HG02840 (cell line): ENCODE results near the gene SLC4A1.

ENCODE experiments used
- ATAC-seq: cut with Tn5 transposase; IDR thresholded peaks from one replicate; pipeline ENCODE4 v1.9.1; 2021; ENCODE audit warnings: mild to moderate bottlenecking, moderate library complexity, moderate number of reproducible peaks; ENCODE audit not compliant: unreplicated experiment, low FRiP score

The SLC4A1 gene

DNA sequence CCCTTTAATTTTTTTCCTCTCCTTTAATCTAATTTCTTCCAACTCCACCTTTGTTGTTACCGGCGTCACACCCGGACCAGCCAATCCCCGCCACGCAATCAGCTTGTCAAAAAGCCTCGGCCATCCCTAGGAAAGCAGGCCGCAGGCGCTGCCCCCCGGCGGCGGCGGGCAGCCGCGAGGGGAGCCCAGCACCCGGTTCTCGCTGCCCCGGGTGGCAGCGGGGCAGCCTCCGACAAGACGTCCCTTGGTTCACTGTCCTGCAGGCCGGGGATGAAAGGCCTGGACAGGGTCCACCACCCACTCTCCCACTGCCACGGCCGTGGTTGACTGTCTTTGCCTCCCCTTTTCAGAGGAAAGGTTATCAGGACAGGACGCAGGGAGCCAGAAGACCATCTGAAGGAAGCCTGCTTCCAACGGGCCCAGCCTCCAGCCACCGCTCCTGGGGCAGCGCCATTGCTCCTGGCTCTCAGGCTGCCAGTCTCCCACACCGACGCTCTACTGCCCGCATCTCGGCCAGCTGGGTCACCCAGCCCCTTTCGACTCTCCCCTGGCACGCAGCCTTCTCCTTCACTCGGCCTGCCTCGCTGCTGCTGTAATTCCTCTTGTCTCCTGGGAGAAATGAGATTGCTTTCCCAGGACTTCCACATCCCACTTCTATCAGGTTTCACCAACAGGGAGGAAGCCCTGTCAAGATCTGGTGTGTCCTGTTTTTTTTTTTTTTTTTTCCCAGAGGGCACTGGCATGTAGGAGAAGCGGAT is 45.6 kb downstream of the SLC4A1 start:
- ATAC-seq: no peak

DNA sequence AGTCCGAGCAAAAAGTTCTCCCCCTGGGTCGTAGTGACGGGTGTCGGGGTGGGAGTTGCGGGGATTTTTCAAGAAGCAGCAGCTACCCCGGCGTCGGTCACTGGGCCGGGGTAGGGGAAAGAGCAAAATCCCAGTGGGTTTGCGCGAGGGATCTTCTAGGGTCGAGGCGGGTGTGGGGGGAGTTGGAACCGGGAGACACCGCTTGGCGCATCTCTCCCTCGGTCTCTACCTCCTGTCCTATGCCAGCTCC is 46.1 kb downstream of the SLC4A1 start:
- ATAC-seq: no peak

GRCh38 chr17:44221084-44221861 is 46.7 kb downstream of the SLC4A1 start:
- ATAC-seq: no peak

DNA sequence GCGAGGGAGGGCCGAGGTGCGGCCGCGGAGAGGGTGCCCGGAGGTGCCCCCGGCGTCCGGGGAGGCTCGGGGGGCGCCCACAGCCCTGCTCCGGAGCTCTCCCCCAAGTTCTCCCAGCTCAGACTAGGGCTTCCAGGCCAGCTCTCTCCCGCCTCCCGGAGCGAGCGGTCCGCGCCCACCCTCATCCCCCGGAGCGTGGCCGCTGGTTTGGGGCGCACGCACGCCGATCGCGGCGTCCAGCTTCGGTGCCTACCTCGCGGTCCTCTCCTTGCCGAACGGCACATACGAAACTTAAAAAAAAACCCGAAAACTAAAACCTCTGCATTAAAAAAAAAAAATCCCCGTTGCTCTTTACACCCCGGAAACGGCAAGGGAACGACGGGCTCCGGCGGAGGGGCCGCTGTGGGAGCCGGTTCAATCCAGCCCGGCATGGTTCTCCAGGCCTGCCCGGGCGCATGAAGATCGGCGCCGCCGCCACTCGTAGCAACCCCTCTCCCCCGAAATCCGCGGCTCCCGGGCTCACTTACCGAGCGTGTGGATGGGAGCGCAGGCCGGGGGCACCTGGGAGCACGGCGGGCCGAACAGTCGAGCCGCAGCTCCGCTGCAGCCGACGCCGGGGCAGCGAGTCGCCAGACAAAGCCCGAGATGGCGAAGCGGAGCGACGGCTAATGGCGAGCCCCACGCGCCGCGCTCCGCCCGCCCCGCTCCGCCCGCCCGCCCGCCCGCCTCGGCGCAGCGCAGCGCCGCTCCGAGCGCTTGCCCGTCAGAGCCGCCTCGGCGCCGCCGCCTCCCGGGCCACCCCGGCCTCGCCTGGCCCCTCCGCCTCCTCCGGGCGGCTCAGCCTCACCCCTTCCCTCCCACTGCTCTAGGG is 47.5 kb downstream of the SLC4A1 start:
- no peak for ATAC-seq

GRCh38 chr17:44219616-44220212 is 48.2 kb downstream of the SLC4A1 start, which contains the start of gene UBTF:
Gene UBTF (minus strand): TSS chr17:44219675. CDS start chr17:44218229, 1,446 bp downstream.
- ATAC-seq: peak; percentile 5

DNA sequence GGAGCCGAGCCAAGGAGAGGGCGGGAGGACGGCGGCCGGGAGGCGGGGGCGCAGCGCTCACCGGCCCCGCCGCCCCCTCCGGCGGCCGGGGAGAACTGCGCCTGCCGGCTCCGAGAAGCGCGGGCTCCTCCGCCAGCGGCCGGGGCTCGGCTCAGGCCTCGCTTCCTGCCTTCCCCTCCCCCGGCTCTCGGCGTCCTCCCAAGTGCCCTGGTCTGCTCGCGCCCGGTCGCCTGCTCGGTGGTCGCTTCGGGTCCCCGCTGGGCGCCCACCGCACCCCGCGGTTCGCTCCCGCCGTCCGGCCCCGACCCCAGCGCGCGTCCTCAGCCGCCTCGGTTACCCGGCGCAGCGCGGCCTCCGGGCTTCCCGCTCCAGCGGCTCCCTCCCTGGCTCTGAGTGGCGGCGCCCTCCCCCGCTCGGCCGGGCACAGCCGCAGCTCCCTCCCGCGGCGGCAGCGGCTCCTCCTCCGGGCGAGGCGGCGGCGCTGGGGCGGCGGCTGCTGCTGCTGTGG is 48.8 kb downstream of the SLC4A1 start:
- peak; percentile 41 for ATAC-seq

- peak; percentile 33 for ATAC-seq
These were observed 49.4 kb downstream of the SLC4A1 start for GRCh38 chr17:44218344-44219107.

DNA sequence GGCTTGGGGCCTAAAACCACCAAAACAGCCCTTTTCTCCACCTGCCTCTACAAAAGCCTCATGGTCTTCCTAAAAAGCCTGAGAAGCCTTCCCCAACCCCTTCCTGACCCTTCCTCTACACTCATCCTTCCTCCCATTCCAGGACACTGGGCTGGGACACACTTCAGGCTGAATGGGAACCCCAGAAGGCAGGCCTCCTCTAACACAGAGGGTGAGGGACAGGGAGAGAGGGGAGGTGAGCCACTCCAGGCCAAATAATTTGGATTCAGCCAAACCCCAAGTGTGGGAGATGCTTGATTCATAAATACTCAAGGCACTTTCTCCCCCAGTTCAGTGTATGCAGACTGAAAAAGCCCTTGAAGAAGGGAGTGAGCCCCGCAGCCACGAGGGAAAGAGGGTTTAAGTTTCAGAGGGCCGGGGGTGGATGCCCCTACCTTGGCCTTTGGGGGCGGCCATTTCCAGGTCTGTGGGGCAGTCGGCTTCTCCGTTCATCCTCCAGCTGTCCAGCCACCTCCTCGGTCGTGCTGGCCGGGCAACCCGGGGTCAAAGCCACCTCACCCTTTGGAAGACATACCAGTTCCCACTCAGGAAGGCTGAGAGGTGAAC is 50.1 kb downstream of the SLC4A1 start:
- no peak for ATAC-seq

- ATAC-seq: no peak
These were observed 51.2 kb downstream of the SLC4A1 start for GRCh38 chr17:44216694-44217093.

- ATAC-seq: no peak
These were observed 51.8 kb downstream of the SLC4A1 start for GRCh38 chr17:44216173-44216572.

GRCh38 chr17:44214896-44215295 is 53.0 kb downstream of the SLC4A1 start:
- ATAC-seq: no peak

DNA sequence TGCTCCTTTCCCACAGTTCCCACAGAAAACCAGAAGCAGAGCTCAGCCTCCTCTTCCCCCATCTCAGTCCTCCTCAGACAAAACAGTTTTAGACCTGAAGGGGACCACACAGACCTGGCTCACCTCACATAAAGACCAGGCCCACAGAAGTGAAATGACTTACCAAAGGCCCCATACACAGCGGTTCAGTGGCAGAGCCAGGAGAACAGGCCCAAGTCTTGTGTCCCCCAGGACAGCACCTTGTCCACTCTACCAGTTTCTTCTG is 53.8 kb downstream of the SLC4A1 start:
- no peak for ATAC-seq

DNA sequence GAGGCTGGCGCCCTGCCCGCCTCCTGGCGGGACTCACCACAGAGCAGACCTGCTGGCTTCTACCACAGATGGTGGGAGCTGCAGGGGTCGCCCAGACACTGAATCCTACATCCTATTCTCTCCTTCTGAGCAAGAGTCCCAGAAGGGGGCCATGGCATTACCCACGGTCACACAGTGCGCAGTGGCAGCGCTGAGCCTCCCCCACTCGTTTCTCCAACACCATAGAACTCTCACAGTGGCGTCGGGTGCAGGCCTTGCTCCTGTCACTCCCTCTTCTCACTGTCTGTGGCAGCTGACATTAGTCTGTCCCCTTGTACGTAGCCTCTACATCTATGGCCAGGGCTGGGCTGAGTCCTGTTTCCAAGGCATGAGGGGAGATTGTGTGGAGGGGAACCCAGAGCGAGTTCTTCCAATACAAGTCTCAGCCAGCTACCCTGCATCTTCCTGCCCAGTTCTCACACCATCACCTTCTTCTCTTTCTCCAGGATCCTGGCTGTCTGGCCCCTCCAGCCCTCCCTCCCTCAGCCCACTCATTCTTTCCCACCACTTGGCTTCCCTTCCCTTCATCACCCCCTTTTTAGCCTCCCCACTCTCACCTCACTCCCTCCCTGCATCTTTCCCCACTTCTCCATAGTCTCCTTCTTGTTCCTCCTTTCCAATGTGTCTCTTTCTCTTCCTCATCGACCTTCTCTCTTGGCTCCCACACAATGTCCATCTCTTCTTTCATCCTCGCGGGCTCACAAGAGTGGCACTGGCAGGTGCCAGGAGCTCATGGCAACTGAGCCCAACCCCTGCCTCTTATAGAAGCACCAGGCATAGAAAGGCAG is 54.3 kb downstream of the SLC4A1 start:
- ATAC-seq: no peak

- no peak for ATAC-seq
These were observed 55.2 kb downstream of the SLC4A1 start for GRCh38 chr17:44212507-44213402.

GRCh38 chr17:44211281-44212265 is 56.4 kb downstream of the SLC4A1 start:
- ATAC-seq: no peak

DNA sequence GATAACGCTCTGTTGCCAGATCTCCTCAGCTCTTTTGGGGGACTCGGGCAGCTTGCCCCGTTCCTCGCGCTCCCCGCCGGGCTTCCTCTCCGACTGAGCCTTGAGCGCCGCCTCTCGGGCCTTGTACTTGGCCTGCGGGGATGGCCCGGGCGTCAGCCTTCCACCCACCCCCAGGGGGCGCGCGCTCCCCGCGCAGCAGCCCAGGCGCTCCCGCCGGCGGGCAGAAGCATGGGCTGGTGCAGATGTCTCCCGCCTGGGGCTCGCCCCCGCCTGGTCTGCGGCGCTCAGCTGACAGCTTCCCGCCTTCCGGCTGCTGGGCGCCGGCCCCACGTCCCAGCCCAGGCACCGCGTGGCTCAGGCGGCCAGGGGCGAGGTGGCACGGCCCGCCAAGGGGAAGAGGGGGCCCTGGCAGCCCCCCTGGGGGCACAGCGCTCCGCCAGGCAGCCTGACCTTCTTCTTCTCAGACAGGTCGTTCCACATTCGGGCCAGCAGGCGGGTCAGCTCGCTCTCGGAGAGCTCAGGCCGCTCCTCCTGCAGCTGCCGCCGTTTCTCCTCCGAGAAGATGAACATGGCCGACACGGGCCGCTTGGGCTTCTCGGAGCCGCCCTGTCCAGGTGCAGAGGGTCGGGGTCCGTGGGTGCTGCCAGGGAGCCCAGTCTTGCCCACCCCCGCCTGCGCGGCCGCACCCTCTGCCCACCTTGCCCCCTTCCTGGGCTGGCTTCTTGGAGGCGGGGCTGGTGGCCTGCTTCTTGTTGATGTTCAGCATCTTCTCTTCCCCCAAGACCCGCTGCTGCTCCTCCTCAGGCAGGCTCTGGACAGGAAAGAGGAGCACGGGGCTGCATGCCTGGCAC is 57.4 kb downstream of the SLC4A1 start:
- ATAC-seq: no peak
